ENCODE data around the gene MVB12B.
"Not testable (repeated sequence)": the region's sequence is repeated elsewhere in the genome, so short reads cannot be mapped to it uniquely, and the experiment has no call there.

MVB12B gene

GRCh38 chr9:126474206-126474765, 147.7 kb downstream of the MVB12B start:
- no peak for DNase-seq (ENCODE audit: low read depth)

DNA sequence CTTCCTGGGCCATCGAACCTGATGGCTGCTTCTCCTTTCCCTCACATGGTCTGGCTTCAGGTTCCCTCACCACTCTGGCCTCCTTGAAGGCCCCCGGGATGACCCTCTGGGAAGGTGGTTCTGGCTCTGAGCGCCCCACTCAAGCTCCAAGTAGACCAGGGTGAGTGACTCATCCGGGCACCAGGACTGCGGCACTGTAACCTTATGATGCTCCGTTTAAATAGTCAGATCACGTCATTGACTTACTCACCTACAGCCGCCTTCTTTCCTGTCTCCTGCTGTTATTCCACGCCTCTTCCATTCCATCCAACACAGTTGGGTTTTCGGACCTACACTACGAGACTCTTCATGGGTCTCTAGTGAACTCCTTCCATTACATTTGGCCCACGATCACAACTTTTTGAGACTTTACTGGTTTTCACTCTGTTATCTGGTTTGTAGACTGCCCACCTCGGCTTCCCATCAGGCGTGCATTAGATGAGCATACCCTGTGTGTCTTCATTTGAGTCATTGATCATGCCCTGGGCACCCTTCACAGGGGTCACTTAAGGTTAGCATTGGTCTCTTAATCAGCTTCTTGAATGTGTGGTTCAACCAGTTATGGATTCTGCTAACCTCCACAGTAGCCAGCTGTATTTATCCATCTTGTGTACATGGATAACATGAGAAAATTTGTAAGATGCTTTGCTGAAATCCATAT, 148.3 kb downstream of the MVB12B start:
- no peak for DNase-seq (ENCODE audit: low read depth)

DNA sequence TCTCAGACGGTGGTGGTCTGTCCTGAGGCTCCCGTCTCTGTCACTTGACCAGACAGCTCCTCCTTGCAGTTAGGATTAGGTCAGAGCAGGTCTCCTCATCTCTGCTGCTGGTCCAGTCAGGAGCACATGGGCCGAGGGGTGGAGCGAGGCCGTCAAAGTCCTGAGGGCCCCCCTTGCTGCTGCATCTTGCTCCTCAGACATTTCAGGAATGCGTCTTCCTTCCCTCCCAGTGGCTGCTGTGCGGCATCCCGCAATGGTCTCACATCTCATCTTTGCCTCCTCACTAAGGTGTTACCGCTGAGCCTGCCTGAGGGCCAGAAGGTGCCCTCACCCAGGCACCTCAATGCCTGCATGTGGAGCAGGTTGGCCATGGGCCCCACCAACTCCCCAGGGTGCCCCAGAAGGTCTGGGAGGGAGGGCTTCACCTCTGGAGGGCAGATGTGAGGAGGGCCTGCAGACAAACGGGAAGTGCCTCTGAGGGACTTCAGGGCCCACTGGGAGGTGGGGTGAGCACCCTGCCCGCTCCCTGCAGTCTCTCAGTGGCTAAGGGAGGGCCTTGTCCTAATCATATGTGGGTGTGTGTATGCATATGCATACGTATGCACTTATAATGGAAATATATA, 149.4 kb downstream of the MVB12B start:
- DNase-seq (ENCODE audit: low read depth), result no peak

DNA sequence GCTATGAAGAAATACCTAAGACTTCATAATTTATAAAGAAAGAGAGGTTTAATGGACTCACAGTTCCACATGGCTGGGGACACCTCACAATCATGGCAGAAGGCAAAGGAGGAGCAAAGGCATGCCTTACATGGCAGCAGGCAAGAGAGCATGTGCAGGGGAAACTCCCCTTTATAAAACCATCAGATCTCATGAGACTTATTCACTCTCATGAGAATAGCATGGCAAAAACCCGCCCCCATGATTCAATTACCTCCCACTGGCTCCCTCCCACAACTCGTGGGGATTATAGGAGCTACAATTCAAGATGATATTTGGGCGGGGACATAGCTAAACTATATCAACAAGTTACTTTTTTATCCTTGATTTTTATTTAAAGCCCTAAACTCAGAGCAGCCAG, 150.8 kb downstream of the MVB12B start:
- not testable (repeated sequence) for DNase-seq (ENCODE audit: low read depth)

DNA sequence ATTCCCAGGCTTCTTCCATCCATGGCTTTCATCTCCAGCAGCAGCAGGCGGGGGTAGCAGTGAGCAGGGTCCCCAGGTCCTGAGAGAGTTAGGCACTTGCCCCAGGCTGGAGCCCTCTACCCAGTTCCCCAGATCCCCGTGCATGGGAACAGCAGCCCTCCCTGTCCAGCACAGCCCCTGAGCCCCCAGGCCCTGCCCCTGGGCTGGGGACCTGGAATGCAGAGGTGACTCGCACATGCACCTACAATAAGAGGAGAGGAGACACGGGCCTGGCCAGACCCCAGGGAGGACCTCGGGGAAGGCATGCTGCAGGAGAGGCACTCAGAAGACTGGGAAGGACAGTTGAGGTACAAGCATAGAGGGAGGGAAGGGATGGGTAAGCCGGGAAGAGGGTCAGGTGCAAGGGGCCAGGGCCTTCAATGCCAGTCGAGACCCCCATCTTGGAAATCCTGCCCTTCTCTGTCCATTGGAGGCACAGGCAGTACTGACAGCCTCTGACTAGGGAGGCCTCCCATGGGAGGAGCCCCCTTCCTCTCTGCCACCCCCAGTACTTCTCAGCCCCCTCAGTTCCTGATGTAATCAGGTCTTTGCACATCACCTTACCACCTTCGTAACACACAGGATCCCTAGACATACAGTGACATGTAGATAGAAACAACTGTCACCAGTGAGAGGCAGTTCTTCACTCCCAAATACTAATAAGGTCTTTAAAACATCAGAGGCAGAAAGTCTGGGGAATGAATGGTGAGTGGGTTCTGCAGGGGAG, 151.8 kb downstream of the MVB12B start:
- no peak for DNase-seq (ENCODE audit: low read depth)

- no peak for DNase-seq (ENCODE audit: low read depth)
Measured at GRCh38 chr9:126479515-126479914, 152.9 kb downstream of the MVB12B start.

DNA sequence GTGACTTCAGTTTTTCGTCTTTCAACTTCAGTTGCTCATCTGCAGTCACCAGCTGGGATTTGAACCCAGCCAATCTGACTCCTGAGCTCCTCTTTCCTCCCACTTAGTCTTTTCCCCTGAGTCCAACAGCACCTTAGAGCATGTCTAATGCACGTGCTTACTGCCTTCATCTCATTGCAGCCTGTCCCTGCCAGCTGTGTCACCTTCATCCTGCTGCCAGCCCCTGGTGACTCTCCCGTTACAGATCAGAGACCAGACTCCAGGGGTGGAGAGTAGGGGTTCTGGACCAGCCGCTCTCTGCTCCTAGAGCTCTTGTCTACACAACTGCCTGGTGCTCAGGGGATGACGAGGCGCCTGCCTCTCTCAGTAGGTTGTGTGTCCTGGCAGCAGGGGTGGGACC, 154.2 kb downstream of the MVB12B start:
- no peak for DNase-seq (ENCODE audit: low read depth)

- DNase-seq (ENCODE audit: low read depth), result no peak
Measured at GRCh38 chr9:126481862-126482261, 155.2 kb downstream of the MVB12B start.

DNA sequence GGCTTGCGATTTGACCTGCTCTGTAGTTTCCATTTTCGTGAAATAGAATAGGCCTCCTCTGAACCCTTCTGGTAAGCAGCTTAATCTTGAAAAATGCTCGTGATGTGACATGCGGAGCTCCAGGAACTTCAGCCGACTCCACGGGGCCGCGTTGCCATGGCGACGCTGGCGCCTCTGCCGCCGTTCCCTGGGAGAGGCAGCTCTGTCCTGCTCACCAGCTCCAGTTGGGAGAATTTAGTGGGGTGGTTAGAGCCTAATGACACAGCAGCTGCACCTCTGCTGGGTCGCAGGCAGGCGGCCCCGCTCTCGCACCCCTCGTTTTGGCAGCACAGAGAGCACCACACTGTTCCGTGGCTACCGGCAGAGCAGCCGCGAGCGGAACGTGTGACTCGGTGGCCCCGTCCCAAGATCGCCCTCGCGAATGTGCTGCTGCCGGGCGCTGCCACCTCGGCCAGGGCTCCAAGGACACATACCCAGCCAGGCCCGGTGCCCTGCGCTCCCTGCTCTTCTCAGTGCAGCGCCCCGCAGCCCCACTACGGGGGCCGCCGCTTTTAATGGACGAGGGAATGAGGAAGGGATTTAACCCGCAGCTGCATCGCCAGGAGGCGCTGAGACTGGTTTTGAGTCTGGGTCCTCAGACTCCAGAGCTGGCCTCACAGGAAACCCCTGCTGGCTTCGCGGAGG, 155.9 kb downstream of the MVB12B start:
- DNase-seq (ENCODE audit: low read depth), result no peak

GRCh38 chr9:126483468-126484073, 156.9 kb downstream of the MVB12B start:
- DNase-seq (ENCODE audit: low read depth), result no peak

DNA sequence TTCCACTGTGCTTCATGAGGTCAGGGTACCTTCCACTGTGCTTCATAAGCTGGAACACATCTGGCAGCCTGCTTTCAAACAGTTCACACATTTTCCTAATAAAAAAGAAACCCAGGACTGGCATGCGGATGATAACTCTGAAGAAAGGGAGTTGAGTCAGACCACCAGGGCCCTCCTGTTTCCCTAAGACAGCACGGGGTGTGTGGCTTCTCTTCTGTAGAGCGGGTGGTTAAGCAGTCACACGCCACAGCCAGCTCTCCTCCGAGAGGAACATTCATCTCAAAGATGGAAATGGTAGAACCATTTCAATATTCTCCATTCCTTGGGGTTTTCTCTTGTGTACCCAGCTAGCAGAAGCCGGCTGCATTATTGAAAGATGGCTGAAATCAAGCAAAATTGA, 159.0 kb downstream of the MVB12B start:
- DNase-seq (ENCODE audit: low read depth), result no peak

DNA sequence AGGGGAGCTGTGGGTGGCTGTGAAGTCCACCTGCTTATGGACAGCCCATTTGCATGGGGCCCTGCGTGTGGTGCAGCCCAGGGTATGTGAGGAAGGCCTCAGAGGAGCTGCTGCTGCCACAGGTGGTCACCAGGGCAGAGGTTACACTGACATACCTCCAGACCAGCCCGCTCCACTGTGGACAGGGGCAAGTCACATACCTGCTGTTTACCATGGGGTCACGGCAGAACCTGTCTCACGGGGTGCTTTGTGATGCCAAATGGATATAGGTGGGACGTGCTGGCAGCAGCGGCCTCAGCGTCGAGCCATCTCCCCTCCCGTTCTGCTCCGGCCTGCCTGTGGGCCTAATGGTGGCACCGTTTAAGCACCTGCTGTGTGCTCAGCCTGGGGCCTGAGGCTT, 159.6 kb downstream of the MVB12B start:
- no peak for DNase-seq (ENCODE audit: low read depth)

- no peak for DNase-seq (ENCODE audit: low read depth)
Measured at GRCh38 chr9:126487856-126488255, 161.2 kb downstream of the MVB12B start.

DNA sequence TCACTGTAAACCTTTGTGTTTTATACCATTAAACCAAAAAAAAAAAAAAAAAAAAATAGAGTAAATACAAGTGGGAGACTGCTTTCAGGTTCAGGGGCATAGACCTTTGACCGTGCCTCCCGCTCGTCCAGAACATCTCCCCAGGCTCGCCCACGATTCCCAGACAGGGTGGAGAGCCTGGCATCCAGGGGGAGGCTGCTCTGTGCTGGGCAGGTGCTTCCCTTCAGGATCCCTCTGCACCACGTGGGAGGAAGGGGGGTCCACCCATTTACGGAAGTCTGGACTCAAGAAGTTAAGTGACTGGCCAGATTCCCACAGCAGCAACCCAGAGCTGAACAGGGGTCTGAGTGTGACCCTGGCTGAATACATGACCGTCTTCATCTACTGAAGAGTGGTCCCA, 161.7 kb downstream of the MVB12B start:
- no peak for DNase-seq (ENCODE audit: low read depth)

DNA sequence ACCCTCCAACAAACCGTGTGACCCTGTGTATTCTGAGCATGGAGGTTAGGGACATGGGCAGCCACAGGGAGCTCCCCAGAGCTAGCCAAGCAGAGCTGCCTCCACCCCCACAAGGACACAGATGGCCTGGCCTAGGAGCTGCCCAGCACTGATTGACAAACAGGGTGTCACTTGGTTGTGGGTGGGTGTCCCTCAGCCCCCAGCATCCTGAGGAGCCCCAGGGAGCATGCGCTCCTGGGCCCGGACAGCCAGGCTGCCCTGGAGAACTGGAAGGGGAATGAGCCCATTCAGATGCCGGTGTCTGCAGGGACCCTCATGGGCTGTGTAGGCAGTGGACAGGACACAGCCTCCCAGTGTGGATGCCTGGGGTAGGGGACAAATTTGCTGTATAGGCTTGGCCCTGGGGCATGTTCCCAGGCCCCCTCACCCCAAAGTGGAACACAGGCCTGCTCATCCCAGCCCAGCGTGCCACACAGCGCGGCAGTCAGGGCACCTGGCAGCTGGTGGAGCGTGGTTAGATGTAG, 162.3 kb downstream of the MVB12B start:
- DNase-seq (ENCODE audit: low read depth), result no peak

DNA sequence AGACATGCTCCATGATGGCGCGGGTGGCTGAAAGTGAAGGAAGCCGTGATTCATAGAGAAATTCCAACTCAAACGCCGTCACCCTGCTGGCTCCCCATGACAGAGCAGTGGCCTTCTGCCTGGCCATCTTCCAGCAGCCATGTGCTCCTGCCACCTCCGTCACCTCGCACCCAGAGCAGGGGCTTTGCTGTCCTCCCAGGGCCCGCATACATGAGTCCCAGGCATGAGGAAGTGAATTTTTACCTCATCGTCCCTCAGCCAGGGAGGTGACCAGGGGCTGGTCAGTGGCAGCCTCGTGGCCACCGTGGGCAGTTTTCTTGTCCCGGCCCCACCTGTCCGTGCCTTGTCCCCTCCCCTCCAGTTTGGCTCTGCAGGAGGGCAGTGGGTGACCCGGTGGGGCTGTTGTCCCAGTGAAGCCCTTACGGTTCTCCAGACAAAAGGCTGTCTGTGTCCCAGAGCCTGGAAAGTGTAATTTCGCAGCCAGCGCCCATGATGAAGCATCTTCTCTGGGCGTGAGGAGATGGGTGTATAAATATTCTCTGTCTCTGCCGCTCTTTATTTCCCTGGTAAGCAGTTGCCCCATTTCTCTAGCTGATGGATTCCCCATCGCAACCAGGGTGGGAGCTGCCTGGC, 163.1 kb downstream of the MVB12B start:
- DNase-seq (ENCODE audit: low read depth), result no peak

- no peak for DNase-seq (ENCODE audit: low read depth)
Measured at GRCh38 chr9:126490214-126490631, 163.6 kb downstream of the MVB12B start.

GRCh38 chr9:126490871-126491567, 164.4 kb downstream of the MVB12B start:
- peak; percentile 24 for DNase-seq (ENCODE audit: low read depth)

- DNase-seq (ENCODE audit: low read depth), result no peak
Measured at GRCh38 chr9:126491568-126491879, 164.9 kb downstream of the MVB12B start.

DNA sequence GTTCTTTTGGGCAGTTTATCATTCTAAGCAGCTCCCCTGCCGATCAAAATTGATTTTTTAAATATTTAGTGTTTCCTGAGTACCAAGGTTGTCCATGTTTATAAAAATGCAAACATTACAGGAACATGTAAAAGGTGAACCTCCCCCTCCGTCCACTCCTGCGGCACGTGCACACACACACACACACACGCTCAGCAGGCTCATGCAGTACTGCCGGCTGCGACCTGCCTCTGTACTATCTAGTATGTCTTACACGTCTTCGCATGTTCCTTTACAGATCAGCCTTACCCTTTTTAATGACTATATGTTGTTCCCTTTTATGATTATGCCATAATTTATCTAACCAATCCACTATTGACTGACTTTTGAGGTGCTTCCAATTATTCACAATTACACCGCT, 165.3 kb downstream of the MVB12B start:
- no peak for DNase-seq (ENCODE audit: low read depth)

DNA sequence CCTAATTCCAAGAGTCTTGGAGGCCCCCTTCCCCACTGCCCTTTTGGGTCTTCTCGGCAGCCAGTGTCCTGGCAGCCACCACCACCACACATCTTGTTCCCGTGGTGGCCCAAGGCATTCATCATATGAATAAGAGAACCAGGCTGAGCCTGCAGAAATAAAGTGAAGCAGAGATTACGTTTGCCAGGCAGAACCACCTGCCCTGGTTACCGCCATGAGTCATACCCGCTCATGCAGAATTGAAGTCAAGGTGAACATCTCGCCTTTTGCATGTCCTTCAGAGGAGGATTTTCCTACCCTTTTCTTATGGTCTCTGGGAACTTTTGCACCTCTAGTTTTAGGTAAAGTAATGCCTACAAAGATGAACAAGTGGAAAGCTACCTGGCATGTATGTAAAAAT, 167.6 kb downstream of the MVB12B start:
- no peak for DNase-seq (ENCODE audit: low read depth)
